ENCODE measurements around the gene CDON.

Gene CDON

DNA sequence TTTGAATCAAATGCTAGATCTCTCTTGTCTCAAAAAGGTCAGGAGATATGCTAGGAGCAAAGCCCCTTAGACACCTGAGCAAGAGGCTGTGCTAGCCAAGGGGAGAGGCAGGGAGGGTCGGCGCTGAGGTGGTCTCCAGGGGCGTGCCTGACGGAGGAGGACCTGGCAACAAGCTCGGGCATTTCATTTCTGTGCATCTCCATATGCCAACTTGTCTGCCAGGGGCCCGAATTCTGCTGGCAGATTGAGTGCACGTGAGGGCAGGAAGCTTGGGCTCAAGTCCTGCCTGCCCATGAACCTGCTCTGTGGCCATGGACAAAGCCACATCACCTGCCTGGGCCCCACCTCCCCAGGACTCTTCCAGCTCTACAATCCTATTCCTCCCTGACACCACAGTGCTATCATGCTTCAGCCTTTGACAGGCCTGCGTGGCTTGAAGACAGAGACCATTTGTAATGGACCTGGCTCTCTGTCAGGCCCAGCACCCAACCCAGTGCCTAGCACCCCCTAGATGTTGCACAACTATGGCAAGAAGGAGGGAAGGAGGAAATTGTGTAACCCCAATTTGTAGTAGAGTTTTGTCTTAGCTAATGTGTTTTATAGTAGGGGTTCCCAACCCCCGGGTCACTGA lies 133.1 kb downstream of the CDON start:
- Mint-ChIP-seq H3K4me3 (no peak overlapping the region), H3K36me3 (ENCODE audit: low read depth) (no peaks in the 10 kb centered on the region), H3K9me3 (no peaks in the 10 kb centered on the region), H3K27me3 (ENCODE audit: low read depth) (peaks cover 8% of the 10 kb centered on the region), H3K4me1 (peaks cover 54% of the 10 kb centered on the region), H3K27ac (peak overlapping the region in 2 of 3 experiments; percentile 40 to 74)
- no peak for TF ChIP-seq CTCF (IDR thresholded peaks at IDR 0.05; ENCODE audit: unreplicated experiment in 3 of 3)

DNA sequence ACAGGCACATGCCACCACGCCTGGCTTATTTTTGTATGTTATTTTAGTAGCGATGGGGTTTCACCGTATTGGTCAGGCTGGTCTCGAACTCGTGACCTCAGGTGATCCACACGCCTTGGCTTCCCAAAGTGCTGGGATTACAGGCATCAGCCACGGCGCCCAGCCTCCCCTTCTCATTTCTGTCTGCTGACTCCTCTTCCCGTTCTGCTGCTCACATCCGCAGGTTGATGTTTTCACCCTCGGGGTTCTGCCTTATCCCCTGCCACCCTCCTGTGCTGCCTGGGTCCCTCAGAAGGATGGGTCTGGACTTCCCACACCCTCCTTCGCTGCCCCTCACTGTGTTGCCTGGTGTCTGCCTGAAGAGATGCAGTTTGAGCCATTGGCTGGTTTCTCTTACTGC lies 136.0 kb downstream of the CDON start:
- TF ChIP-seq CTCF (IDR thresholded peaks at IDR 0.05; ENCODE audit: unreplicated experiment in 3 of 3): no peak
- Mint-ChIP-seq H3K27ac (peak overlapping the region in 2 of 3 experiments; percentile 73 to 87), H3K4me1 (peaks cover 44% of the 10 kb centered on the region), H3K4me3 (no peak overlapping the region), H3K9me3 (no peaks in the 10 kb centered on the region), H3K27me3 (ENCODE audit: low read depth) (peaks cover 13% of the 10 kb centered on the region), H3K36me3 (ENCODE audit: low read depth) (no peaks in the 10 kb centered on the region)

GRCh38 chr11:125925804-125926203 lies 136.9 kb downstream of the CDON start:
- Mint-ChIP-seq H3K27me3 (ENCODE audit: low read depth) (peaks cover 13% of the 10 kb centered on the region), H3K36me3 (ENCODE audit: low read depth) (no peaks in the 10 kb centered on the region), H3K9me3 (no peaks in the 10 kb centered on the region), H3K4me3 (no peak overlapping the region), H3K4me1 (peaks cover 37% of the 10 kb centered on the region), H3K27ac (peak overlapping the region; percentile 31 to 73 (median 50))
- TF ChIP-seq CTCF (IDR thresholded peaks at IDR 0.05; ENCODE audit: unreplicated experiment in 3 of 3): no peak

DNA sequence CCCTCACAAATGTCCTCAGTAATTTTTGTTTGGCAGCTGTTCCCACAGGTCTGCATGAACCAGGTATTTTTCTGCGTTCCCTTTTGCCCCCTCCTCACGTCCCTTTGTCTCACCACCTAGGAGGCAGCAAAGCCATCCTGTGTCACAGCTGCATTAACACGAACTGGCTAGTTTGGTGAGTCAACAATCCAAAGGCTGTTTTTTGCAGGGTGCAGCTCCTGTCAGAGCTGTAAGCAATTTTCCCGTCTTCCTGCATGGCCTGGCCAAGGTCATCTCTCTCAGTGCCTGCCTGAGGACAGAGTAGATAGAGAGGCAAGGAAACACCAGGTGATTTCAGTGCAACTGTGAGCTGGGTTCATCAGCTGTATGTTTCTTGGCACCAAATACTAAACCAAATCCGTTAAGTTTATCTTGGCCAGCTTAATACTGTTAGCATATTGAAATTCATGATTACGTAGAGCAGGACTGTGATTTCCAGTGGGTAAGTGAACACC lies 137.4 kb downstream of the CDON start:
- no peak for TF ChIP-seq CTCF (IDR thresholded peaks at IDR 0.05; ENCODE audit: unreplicated experiment in 3 of 3)
- Mint-ChIP-seq H3K9me3 (no peaks in the 10 kb centered on the region), H3K27ac (peak overlapping the region; percentile 42 to 73 (median 50)), H3K4me1 (peaks cover 37% of the 10 kb centered on the region), H3K4me3 (no peak overlapping the region), H3K36me3 (ENCODE audit: low read depth) (no peaks in the 10 kb centered on the region), H3K27me3 (ENCODE audit: low read depth) (peaks cover 9% of the 10 kb centered on the region)

DNA sequence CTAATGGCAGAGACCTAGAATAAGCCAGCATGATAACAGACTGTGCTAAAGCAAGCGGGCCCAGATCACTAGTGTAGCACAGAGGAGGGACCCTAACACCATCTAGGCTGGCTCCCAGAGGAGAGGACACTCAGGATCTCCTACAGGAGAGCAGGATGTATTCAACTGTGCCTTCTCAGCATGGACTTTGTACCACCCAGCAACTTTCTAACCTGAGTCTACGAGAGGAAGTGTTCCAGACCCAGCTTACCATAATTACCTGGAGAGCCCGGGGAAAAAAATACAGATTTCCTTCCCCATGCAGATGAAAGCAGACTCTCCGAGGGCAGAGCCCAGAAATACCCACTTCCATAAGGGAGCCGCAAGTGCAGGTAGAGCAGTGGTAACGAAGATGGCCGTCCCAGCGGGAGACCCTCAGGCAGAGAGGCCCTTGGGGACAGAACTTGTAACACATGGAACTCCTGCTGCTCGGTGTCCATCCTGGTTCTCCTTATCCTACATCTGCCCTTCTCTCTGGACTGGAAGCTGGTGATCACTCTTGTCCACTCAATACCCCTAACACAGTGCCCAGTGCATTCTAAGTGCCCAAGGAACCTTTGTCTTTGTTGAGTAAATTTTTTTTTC lies 138.2 kb downstream of the CDON start:
- Mint-ChIP-seq H3K36me3 (ENCODE audit: low read depth) (no peaks in the 10 kb centered on the region), H3K9me3 (no peaks in the 10 kb centered on the region), H3K27ac (no peak overlapping the region), H3K4me3 (no peak overlapping the region), H3K4me1 (peaks cover 32% of the 10 kb centered on the region), H3K27me3 (ENCODE audit: low read depth) (peaks cover 5% of the 10 kb centered on the region)
- TF ChIP-seq CTCF (IDR thresholded peaks at IDR 0.05; ENCODE audit: unreplicated experiment in 3 of 3): no peak

GRCh38 chr11:125923633-125924032 lies 139.0 kb downstream of the CDON start:
- no peaks in the 10 kb centered on the region for H3K36me3 Mint-ChIP-seq (ENCODE audit: low read depth)
- no peaks in the 10 kb centered on the region for H3K9me3 Mint-ChIP-seq
- H3K4me1 Mint-ChIP-seq: peaks cover 32% of the 10 kb centered on the region
- TF ChIP-seq CTCF (IDR thresholded peaks at IDR 0.05; ENCODE audit: unreplicated experiment in 3 of 3): no peak
- no peak overlapping the region for H3K27ac Mint-ChIP-seq
- H3K4me3 Mint-ChIP-seq: no peak overlapping the region
- peaks cover 6% of the 10 kb centered on the region for H3K27me3 Mint-ChIP-seq (ENCODE audit: low read depth)

Measured in nephron (organoid).